HepG2 (cell line): ENCODE measurements around the gene HAS3.

ENCODE experiments used
- BCLAF1 ChIP-seq: fragments of 450-650 bp; IDR thresholded peaks from 2 replicates; pipeline ENCODE4 v1.6.1; 2017; ENCODE audit warnings: mild to moderate bottlenecking
- TCF7L2 ChIP-seq: IDR thresholded peaks from 2 replicates; pipeline ENCODE4 v1.6.1; 2011; ENCODE audit warnings: mild to moderate bottlenecking, low read depth, low read length, moderate library complexity
- ZNF274 ChIP-seq: sonication (generic); formaldehyde crosslinking; IDR thresholded peaks from 2 replicates; pipeline ENCODE4 v1.5.1; 2020; ENCODE audit warnings: mild to moderate bottlenecking, missing genetic modification reagents

GRCh38 chr16:69116256-69116875, 10.9 kb downstream of the HAS3 start:
- TF ChIP-seq ZNF274 (CRISPR knock-in tag) (no peak), BCLAF1 (no peak), TCF7L2 (no peak)
